ENCODE measurements around the gene ENTR1. TPM values are rescaled to one million over a fixed set of nuclear protein-coding genes. Genes with fewer than 3 reads are reported as not detected.

Gene ENTR1
- total and polyA plus RNA-seq, 4 donors, result 25.5 to 48.4 (median 37.7) TPM

DNA sequence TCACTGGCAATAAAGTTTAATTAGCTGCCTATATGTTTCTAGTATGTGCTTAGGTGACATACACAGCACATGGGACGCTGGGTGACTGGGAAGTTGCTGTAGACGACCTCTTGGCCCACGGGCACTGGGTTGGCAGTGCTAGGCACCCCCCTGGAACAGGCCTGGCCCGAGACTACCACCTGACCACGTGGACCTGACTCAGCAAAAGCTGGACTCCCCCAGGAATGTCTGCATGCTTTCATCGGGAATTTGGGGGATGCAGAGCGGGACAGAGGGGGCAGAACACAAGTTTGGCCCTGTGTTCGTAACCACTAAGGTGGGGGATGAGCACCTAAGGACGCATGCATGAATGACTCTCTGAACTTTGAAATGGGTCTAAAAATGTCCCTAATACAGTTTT is 45.8 kb upstream of the ENTR1 start:
- ATAC-seq (ENCODE audit: insufficient read depth, low FRiP score) (no peak), DNase-seq (no peak)
- Histone ChIP-seq H3K36me3 (ENCODE audit: control insufficient read depth in 4 of 4, insufficient read depth in 4 of 4, low read length in 4 of 4) (peaks cover 30 to 68% (median 36%) of the 10 kb centered on the region in 4 donors), H3K9me3 (ENCODE audit: control insufficient read depth in 4 of 4, insufficient read depth in 3 of 4, low read length in 3 of 4) (no peaks in the 10 kb centered on the region), H3K27ac (ENCODE audit: low read depth in 1 of 2, low read length in 1 of 2) (no peak overlapping the region), H3K9ac (ENCODE audit: insufficient read depth in 1 of 2, low read length in 2 of 2) (no peak overlapping the region), H3K27me3 (ENCODE audit: control insufficient read depth in 3 of 3, insufficient read depth in 3 of 3, low read length in 2 of 3) (no peaks in the 10 kb centered on the region), H3K4me3 (no peak overlapping the region), H3K4me1 (ENCODE audit: control insufficient read depth in 5 of 5, insufficient read depth in 5 of 5, low read length in 5 of 5) (no peaks in the 10 kb centered on the region)
- 88 to 91% methylated on average over 9 of the region's 9 CpGs for WGBS, 2 donors
- TF ChIP-seq, protein P1, sequence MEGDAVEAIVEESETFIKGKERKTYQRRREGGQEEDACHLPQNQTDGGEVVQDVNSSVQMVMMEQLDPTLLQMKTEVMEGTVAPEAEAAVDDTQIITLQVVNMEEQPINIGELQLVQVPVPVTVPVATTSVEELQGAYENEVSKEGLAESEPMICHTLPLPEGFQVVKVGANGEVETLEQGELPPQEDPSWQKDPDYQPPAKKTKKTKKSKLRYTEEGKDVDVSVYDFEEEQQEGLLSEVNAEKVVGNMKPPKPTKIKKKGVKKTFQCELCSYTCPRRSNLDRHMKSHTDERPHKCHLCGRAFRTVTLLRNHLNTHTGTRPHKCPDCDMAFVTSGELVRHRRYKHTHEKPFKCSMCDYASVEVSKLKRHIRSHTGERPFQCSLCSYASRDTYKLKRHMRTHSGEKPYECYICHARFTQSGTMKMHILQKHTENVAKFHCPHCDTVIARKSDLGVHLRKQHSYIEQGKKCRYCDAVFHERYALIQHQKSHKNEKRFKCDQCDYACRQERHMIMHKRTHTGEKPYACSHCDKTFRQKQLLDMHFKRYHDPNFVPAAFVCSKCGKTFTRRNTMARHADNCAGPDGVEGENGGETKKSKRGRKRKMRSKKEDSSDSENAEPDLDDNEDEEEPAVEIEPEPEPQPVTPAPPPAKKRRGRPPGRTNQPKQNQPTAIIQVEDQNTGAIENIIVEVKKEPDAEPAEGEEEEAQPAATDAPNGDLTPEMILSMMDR (IDR thresholded peaks at IDR 0.05; ENCODE audit: control extremely low read depth, extremely low read depth), result no peak

- H3K9me3 ChIP-seq (ENCODE audit: control insufficient read depth in 4 of 4, insufficient read depth in 3 of 4, low read length in 3 of 4), result no peaks in the 10 kb centered on the region
- 94 to 96% methylated on average over 43 of the region's 43 CpGs for WGBS, 2 donors
- no peaks in the 10 kb centered on the region for H3K4me1 ChIP-seq (ENCODE audit: control insufficient read depth in 5 of 5, insufficient read depth in 5 of 5, low read length in 5 of 5)
- H3K4me3 ChIP-seq, result no peak overlapping the region
- TF ChIP-seq, protein P1 (IDR thresholded peaks at IDR 0.05; ENCODE audit: control extremely low read depth, extremely low read depth), result no peak
- no peak for ATAC-seq (ENCODE audit: insufficient read depth, low FRiP score)
- H3K36me3 ChIP-seq (ENCODE audit: control insufficient read depth in 4 of 4, insufficient read depth in 4 of 4, low read length in 4 of 4), result peaks cover 30 to 70% (median 41%) of the 10 kb centered on the region in 4 donors
- no peaks in the 10 kb centered on the region for H3K27me3 ChIP-seq (ENCODE audit: control insufficient read depth in 3 of 3, insufficient read depth in 3 of 3, low read length in 2 of 3)
- no peak for DNase-seq
- no peak overlapping the region for H3K27ac ChIP-seq (ENCODE audit: low read depth in 1 of 2, low read length in 1 of 2)
- H3K9ac ChIP-seq (ENCODE audit: insufficient read depth in 1 of 2, low read length in 2 of 2), result no peak overlapping the region
Observed at GRCh38 chr9:136455043-136456002, 44.9 kb upstream of the ENTR1 start.

GRCh38 chr9:136454026-136454796 is 43.8 kb upstream of the ENTR1 start:
- H3K27me3 ChIP-seq (ENCODE audit: control insufficient read depth in 3 of 3, insufficient read depth in 3 of 3, low read length in 2 of 3), result no peaks in the 10 kb centered on the region
- WGBS, 2 donors, result 91 to 94% methylated on average over 25 of the region's 25 CpGs
- H3K9me3 ChIP-seq (ENCODE audit: control insufficient read depth in 4 of 4, insufficient read depth in 3 of 4, low read length in 3 of 4), result no peaks in the 10 kb centered on the region
- H3K4me3 ChIP-seq, result no peak overlapping the region
- ATAC-seq (ENCODE audit: insufficient read depth, low FRiP score) (no peak), DNase-seq (no peak)
- H3K27ac ChIP-seq (ENCODE audit: low read depth in 1 of 2, low read length in 1 of 2), result no peak overlapping the region
- peaks cover 28 to 68% (median 40%) of the 10 kb centered on the region in 4 donors for H3K36me3 ChIP-seq (ENCODE audit: control insufficient read depth in 4 of 4, insufficient read depth in 4 of 4, low read length in 4 of 4)
- H3K9ac ChIP-seq (ENCODE audit: insufficient read depth in 1 of 2, low read length in 2 of 2), result no peak overlapping the region
- no peaks in the 10 kb centered on the region for H3K4me1 ChIP-seq (ENCODE audit: control insufficient read depth in 5 of 5, insufficient read depth in 5 of 5, low read length in 5 of 5)
- TF ChIP-seq, protein P1 (IDR thresholded peaks at IDR 0.05; ENCODE audit: control extremely low read depth, extremely low read depth), result no peak

Measured in lung (tissue), 12 donors.